ENCODE data around the gene ADAMTS12. TPM values are rescaled to one million over a fixed set of nuclear protein-coding genes. Genes with fewer than 3 reads are reported as not detected.

The ADAMTS12 gene
- total RNA-seq, 1 experiment from 2014 or later = 0.15 TPM

DNA sequence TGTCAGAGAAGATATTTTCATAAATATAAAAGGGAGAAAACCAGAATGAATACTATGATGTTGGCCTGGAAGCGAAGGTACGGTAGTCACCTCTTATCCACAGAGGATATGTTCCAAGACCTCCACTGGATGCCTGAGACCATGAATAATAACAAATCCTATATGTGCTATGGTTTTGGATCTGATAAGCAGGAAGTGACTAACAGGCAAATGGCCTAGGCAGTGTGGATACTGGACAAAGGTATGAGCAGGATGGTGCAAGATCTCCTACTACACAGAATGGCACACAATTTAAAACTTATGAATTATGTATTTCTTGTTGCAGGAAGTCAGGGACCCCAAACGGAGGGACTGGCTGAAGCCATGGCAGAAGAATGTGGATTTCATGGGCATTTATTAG, 48.2 kb downstream of the ADAMTS12 start:
- POLR2A ChIA-PET = no interaction called here
- no peak for DNase-seq (ENCODE audit: low read depth, low spot score)
- Histone ChIP-seq H3K9me3 (ENCODE audit: control insufficient read depth, insufficient read depth, low read depth, low read length) (no peaks in the 10 kb centered on the region), H3K27ac (ENCODE audit: low read length) (no peak overlapping the region), H3K4me1 (ENCODE audit: control insufficient read depth, insufficient read depth, low read length) (no peaks in the 10 kb centered on the region), H3K4me3 (ENCODE audit: low read depth in 2 of 2, low read length in 2 of 2) (no peak overlapping the region), H3K36me3 (ENCODE audit: control insufficient read depth, insufficient read depth, low read length) (no peaks in the 10 kb centered on the region), H3K27me3 (ENCODE audit: control insufficient read depth, insufficient read depth, low read length) (no peaks in the 10 kb centered on the region)
- no peak for TF ChIP-seq SIN3A (IDR thresholded peaks at IDR 0.05; ENCODE audit: borderline replicate concordance, insufficient read depth, low read depth, low read length)
- no peak for TF ChIP-seq POLR2AphosphoS5 (IDR thresholded peaks at IDR 0.05; ENCODE audit: low read depth, low read length)
- TF ChIP-seq TCF7L2 (IDR thresholded peaks at IDR 0.05; ENCODE audit: low read depth, low read length) = no peak
- TF ChIP-seq, protein P1, sequence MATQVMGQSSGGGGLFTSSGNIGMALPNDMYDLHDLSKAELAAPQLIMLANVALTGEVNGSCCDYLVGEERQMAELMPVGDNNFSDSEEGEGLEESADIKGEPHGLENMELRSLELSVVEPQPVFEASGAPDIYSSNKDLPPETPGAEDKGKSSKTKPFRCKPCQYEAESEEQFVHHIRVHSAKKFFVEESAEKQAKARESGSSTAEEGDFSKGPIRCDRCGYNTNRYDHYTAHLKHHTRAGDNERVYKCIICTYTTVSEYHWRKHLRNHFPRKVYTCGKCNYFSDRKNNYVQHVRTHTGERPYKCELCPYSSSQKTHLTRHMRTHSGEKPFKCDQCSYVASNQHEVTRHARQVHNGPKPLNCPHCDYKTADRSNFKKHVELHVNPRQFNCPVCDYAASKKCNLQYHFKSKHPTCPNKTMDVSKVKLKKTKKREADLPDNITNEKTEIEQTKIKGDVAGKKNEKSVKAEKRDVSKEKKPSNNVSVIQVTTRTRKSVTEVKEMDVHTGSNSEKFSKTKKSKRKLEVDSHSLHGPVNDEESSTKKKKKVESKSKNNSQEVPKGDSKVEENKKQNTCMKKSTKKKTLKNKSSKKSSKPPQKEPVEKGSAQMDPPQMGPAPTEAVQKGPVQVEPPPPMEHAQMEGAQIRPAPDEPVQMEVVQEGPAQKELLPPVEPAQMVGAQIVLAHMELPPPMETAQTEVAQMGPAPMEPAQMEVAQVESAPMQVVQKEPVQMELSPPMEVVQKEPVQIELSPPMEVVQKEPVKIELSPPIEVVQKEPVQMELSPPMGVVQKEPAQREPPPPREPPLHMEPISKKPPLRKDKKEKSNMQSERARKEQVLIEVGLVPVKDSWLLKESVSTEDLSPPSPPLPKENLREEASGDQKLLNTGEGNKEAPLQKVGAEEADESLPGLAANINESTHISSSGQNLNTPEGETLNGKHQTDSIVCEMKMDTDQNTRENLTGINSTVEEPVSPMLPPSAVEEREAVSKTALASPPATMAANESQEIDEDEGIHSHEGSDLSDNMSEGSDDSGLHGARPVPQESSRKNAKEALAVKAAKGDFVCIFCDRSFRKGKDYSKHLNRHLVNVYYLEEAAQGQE (IDR thresholded peaks at IDR 0.05; ENCODE audit: insufficient read depth in 1 of 2, low read depth in 2 of 2, low read length in 1 of 2) = no peak
- TF ChIP-seq, protein P2, sequence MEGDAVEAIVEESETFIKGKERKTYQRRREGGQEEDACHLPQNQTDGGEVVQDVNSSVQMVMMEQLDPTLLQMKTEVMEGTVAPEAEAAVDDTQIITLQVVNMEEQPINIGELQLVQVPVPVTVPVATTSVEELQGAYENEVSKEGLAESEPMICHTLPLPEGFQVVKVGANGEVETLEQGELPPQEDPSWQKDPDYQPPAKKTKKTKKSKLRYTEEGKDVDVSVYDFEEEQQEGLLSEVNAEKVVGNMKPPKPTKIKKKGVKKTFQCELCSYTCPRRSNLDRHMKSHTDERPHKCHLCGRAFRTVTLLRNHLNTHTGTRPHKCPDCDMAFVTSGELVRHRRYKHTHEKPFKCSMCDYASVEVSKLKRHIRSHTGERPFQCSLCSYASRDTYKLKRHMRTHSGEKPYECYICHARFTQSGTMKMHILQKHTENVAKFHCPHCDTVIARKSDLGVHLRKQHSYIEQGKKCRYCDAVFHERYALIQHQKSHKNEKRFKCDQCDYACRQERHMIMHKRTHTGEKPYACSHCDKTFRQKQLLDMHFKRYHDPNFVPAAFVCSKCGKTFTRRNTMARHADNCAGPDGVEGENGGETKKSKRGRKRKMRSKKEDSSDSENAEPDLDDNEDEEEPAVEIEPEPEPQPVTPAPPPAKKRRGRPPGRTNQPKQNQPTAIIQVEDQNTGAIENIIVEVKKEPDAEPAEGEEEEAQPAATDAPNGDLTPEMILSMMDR (IDR thresholded peaks at IDR 0.05) = no peak
- BruUV-seq (replicated peaks) = no TSS peak
- CTCF ChIA-PET = no interaction called here
- intact Hi-C loops (cut with micrococcal nuclease; ENCODE audit: unreplicated experiment) (no loop called here), in situ Hi-C loops (cut with HindIII; ENCODE audit: low pct_unique_long_range_greater_than_20kb, low sequenced_read_pairs) (no loop called here)
- ATAC-seq = no peak

DNA sequence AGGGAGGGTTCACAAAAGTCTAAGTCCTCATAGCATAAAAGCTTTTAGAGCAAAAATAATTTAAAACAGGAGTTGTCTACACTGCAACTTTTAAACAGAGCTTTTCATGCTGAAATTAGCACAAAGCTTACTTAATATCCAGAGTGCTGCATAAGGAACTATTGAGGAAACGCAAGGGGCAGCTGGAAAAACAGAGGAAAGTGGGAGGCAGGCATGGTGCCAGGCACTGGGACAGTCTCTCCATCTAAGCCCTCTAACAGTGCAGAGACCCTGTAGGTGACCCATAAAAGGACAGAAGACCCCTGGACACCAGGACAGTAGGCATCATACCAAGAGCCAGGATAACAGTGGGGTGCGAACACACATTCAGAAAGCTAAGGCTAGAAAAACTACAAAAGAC, 49.3 kb downstream of the ADAMTS12 start:
- no peaks in the 10 kb centered on the region for H3K27me3 ChIP-seq (ENCODE audit: control insufficient read depth, insufficient read depth, low read length)
- H3K4me1 ChIP-seq (ENCODE audit: control insufficient read depth, insufficient read depth, low read length) = no peaks in the 10 kb centered on the region
- H3K9me3 ChIP-seq (ENCODE audit: control insufficient read depth, insufficient read depth, low read depth, low read length) = no peaks in the 10 kb centered on the region
- ChIA-PET CTCF (no interaction called here), POLR2A (no interaction called here)
- no peak for ATAC-seq
- no peaks in the 10 kb centered on the region for H3K36me3 ChIP-seq (ENCODE audit: control insufficient read depth, insufficient read depth, low read length)
- DNase-seq (ENCODE audit: low read depth, low spot score) = no peak
- H3K27ac ChIP-seq (ENCODE audit: low read length) = no peak overlapping the region
- BruUV-seq (replicated peaks) = no TSS peak
- no peak for TF ChIP-seq TCF7L2 (IDR thresholded peaks at IDR 0.05; ENCODE audit: low read depth, low read length)
- no peak overlapping the region for H3K4me3 ChIP-seq (ENCODE audit: low read depth in 2 of 2, low read length in 2 of 2)
- in situ Hi-C loops (cut with HindIII; ENCODE audit: low pct_unique_long_range_greater_than_20kb, low sequenced_read_pairs) (no loop called here), intact Hi-C loops (cut with micrococcal nuclease; ENCODE audit: unreplicated experiment) (no loop called here)

DNA sequence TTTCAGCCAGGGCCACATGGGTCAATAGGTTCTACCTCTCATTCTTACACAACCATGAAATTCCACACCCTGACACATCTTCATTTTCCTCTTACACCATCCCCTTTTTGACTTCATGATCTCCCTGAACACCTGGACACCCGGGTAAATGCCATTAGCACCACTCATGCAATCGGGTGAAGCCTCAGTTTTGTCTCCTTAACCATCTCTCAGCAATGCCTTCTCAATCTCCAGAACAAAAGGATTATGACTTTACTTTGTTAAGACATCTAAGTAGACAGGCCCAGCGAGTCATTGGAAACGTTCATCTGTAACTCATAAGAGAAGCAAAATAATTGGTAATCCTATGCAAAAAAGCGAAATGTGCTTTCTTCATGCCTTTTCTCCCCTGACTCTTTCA, 49.9 kb downstream of the ADAMTS12 start:
- H3K4me3 ChIP-seq (ENCODE audit: low read depth in 2 of 2, low read length in 2 of 2) = no peak overlapping the region
- intact Hi-C loops (cut with micrococcal nuclease; ENCODE audit: unreplicated experiment) (no loop called here), in situ Hi-C loops (cut with HindIII; ENCODE audit: low pct_unique_long_range_greater_than_20kb, low sequenced_read_pairs) (no loop called here)
- no peaks in the 10 kb centered on the region for H3K27me3 ChIP-seq (ENCODE audit: control insufficient read depth, insufficient read depth, low read length)
- ChIA-PET POLR2A (no interaction called here), CTCF (no interaction called here)
- ATAC-seq (no peak), DNase-seq (ENCODE audit: low read depth, low spot score) (no peak)
- H3K9me3 ChIP-seq (ENCODE audit: control insufficient read depth, insufficient read depth, low read depth, low read length) = no peaks in the 10 kb centered on the region
- TF ChIP-seq SIN3A (IDR thresholded peaks at IDR 0.05; ENCODE audit: borderline replicate concordance, insufficient read depth, low read depth, low read length) (no peak), POLR2AphosphoS5 (IDR thresholded peaks at IDR 0.05; ENCODE audit: low read depth, low read length) (no peak), TCF7L2 (IDR thresholded peaks at IDR 0.05; ENCODE audit: low read depth, low read length) (no peak)
- TF ChIP-seq, protein P1 (IDR thresholded peaks at IDR 0.05; ENCODE audit: insufficient read depth in 1 of 2, low read depth in 2 of 2, low read length in 1 of 2) = no peak
- TF ChIP-seq, protein P2 (IDR thresholded peaks at IDR 0.05) = no peak
- H3K4me1 ChIP-seq (ENCODE audit: control insufficient read depth, insufficient read depth, low read length) = no peaks in the 10 kb centered on the region
- BruUV-seq (replicated peaks) = no TSS peak
- no peaks in the 10 kb centered on the region for H3K36me3 ChIP-seq (ENCODE audit: control insufficient read depth, insufficient read depth, low read length)
- H3K27ac ChIP-seq (ENCODE audit: low read length) = no peak overlapping the region
